Prostate gland (tissue), 2 donors: ENCODE results near the gene VSIG2. TPM values are rescaled to one million over a fixed set of nuclear protein-coding genes. Genes with fewer than 3 reads are reported as not detected.

Experiments used
- DNase-seq: peaks from one replicate; pipeline ENCODE4 v3.0.0-alpha.2; 2019; ENCODE audit warnings: low spot score
- H3K27ac ChIP-seq, 2 donors: fragments of 200-600 bp; sonication (generic); 2 replicates each; pipeline ENCODE4 v1.5.1; 2017 to 2019
- H3K27me3 ChIP-seq: fragments of 200-600 bp; sonication (generic); replicated peaks from 2 replicates; pipeline ENCODE4 v1.5.1; 2019; ENCODE audit not compliant: insufficient read depth
- H3K36me3 ChIP-seq, 2 donors: fragments of 200-600 bp; sonication (generic); 1 replicate in 1 of 2; 2 replicates in 1 of 2; pipeline versions ENCODE4 v1.5.1 to v1.8.1; 2017 to 2019
- H3K4me1 ChIP-seq: fragments of 200-600 bp; sonication (generic); replicated peaks from 2 replicates; pipeline ENCODE4 v1.5.1; 2019
- H3K4me3 ChIP-seq, 2 donors: fragments of 200-600 bp; sonication (generic); 2 replicates each; pipeline ENCODE4 v1.5.1; 2017 to 2019
- H3K9me3 ChIP-seq: fragments of 200-600 bp; sonication (generic); 2 replicates; pipeline ENCODE4 v1.5.1; 2017
- POLR2A ChIP-seq: fragments of 450-650 bp; IDR thresholded peaks from one replicate; pipeline ENCODE4 v1.6.1; 2016; ENCODE audit warnings: antibody characterized with exemption, mild to moderate bottlenecking
- POLR2AphosphoS5 ChIP-seq: sonication (generic); formaldehyde crosslinking; IDR thresholded peaks from one replicate; pipeline ENCODE4 v1.6.1; 2017; ENCODE audit warnings: antibody characterized with exemption
- WGBS: methylation state at CpG from one replicate; pipeline ENCODE4 v1.1.5; 2018; 5-methylcytosine and 5-hydroxymethylcytosine counted together
- intact Hi-C: fragments of 100-400 bp; cut with DNase I; formaldehyde crosslinking; loops from one replicate; pipeline ENCODE4 v1.14.2; 2022
- total RNA-seq, 2 donors: library from RNA; depleted of rRNA; stranded (reverse); fragments of >200 nt; gene quantifications; one replicate each; pipeline ENCODE4 v1.1.0, GENCODE V29; 2016
- TF ChIP-seq, protein P1 (sequence below), 4 experiments: fragments of 200-600 bp in 2 of 4; fragments of 450-650 bp in 2 of 4; sonication (generic) in 2 of 4; IDR thresholded peaks; 1 replicate in 3 of 4; 2 replicates in 1 of 4; pipeline ENCODE4 v1.5.1; 2016 to 2019; ENCODE audit warnings: antibody characterized with exemption in 4 of 4, mild to moderate bottlenecking in 2 of 4, moderate library complexity in 2 of 4

The VSIG2 gene
- total RNA-seq, 2 donors from 2014 or later = 28.2 to 38.6 TPM

DNA sequence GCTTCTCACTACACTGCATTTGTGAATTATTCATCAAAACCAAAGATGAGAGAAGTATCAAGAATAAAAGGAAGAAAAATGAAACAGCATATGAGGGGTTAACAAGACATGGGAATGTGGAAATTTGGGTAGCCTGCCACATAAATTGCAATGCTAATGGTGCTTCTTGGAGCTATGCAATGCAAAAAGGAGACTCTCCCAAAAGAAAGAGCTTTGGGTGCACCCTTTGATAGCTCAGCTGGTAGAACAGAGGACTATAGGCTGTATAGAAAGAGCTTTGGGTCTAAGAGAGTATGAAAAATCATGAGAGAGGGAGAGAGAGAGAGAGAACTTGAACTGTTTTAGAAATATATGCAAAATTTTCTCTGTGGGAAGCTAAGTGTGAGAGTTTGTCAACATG, 52.0 kb downstream of the VSIG2 start:
- DNase-seq = no peak
- H3K27me3 ChIP-seq = no peaks in the 10 kb centered on the region
- H3K27ac ChIP-seq = no peak overlapping the region
- TF ChIP-seq POLR2AphosphoS5 = no peak
- TF ChIP-seq, protein P1, sequence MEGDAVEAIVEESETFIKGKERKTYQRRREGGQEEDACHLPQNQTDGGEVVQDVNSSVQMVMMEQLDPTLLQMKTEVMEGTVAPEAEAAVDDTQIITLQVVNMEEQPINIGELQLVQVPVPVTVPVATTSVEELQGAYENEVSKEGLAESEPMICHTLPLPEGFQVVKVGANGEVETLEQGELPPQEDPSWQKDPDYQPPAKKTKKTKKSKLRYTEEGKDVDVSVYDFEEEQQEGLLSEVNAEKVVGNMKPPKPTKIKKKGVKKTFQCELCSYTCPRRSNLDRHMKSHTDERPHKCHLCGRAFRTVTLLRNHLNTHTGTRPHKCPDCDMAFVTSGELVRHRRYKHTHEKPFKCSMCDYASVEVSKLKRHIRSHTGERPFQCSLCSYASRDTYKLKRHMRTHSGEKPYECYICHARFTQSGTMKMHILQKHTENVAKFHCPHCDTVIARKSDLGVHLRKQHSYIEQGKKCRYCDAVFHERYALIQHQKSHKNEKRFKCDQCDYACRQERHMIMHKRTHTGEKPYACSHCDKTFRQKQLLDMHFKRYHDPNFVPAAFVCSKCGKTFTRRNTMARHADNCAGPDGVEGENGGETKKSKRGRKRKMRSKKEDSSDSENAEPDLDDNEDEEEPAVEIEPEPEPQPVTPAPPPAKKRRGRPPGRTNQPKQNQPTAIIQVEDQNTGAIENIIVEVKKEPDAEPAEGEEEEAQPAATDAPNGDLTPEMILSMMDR (IDR thresholded peaks at IDR 0.05) = no peak
- TF ChIP-seq POLR2A = no peak
- intact Hi-C loops = no loop called here
- no peaks in the 10 kb centered on the region for H3K4me1 ChIP-seq
- H3K36me3 ChIP-seq = no peaks in the 10 kb centered on the region
- H3K4me3 ChIP-seq = no peak overlapping the region
- H3K9me3 ChIP-seq = no peaks in the 10 kb centered on the region

DNA sequence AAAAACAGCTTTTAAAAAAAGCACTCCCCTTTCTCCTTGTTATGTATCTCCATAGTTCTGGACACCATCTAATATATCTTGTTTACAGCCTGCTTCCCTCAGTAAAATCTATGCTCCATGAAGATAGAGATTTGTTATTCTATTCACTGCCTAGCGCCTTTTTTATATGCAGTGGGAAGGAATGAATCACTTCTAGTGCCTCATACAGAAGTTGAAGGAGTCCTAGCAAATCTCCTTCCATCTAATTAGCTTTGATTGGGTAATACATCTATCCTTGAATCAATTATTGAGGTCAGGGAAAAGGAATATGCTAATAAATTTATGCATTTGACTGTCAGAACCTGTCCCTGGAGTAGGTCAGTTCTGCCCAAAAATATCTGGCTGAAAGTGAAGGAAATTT, 52.5 kb downstream of the VSIG2 start:
- WGBS = 96% methylated on average over 1 of the region's 1 CpG
- H3K27ac ChIP-seq = no peak overlapping the region
- DNase-seq = no peak
- no peaks in the 10 kb centered on the region for H3K36me3 ChIP-seq
- H3K9me3 ChIP-seq = no peaks in the 10 kb centered on the region
- no peak overlapping the region for H3K4me3 ChIP-seq
- no peaks in the 10 kb centered on the region for H3K4me1 ChIP-seq
- no peaks in the 10 kb centered on the region for H3K27me3 ChIP-seq
- intact Hi-C loops = no loop called here
- TF ChIP-seq POLR2AphosphoS5 = no peak
- TF ChIP-seq, protein P1 (IDR thresholded peaks at IDR 0.05) = no peak
- no peak for TF ChIP-seq POLR2A

Other genes with a start within 250 kb of the VSIG2 start
- not detected for gene OR8B12, start 208.6 kb downstream of the VSIG2 start, total RNA-seq
- gene OR8A1, start 182.3 kb downstream of the VSIG2 start, total RNA-seq = not detected
- not detected for gene PANX3, start 140.8 kb downstream of the VSIG2 start, total RNA-seq
- 10 to 100 TPM; 30.8 to 33.8 TPM for gene TBRG1, start 129.4 kb downstream of the VSIG2 start, total RNA-seq
- gene SIAE, start 78.5 kb downstream of the VSIG2 start, total RNA-seq = 10 to 100 TPM; 20.4 to 30.1 TPM
- 10 to 100 TPM; 14.7 to 20.8 TPM for gene SPA17, start 78.4 kb downstream of the VSIG2 start, total RNA-seq
- gene NRGN, start 12.3 kb downstream of the VSIG2 start, total RNA-seq = 1 to 10 TPM; 1.2 to 1.8 TPM
- 10 to 100 TPM; 12.1 to 18.6 TPM for gene ESAM, start 10.0 kb upstream of the VSIG2 start, total RNA-seq
- gene MSANTD2, start 48.2 kb upstream of the VSIG2 start, total RNA-seq = 10 to 100 TPM; 12.3 to 22.9 TPM
- gene ROBO3, start 113.2 kb upstream of the VSIG2 start, total RNA-seq = 10 to 100 TPM; 18.0 to 30.6 TPM
- gene ROBO4, start 145.6 kb upstream of the VSIG2 start, total RNA-seq = 10 to 100 TPM in 1 of 2 donors, 1 to 10 TPM in 1; 8.5 to 22.0 TPM
- not detected for gene HEPN1, start 167.0 kb upstream of the VSIG2 start, total RNA-seq
- under 1 TPM in 1 of 2 donors, not detected in 1; 0.27 TPM for gene HEPACAM, start 183.8 kb upstream of the VSIG2 start, total RNA-seq
- gene CCDC15, start 201.9 kb upstream of the VSIG2 start, total RNA-seq = 1 to 10 TPM; 3.6 to 7.1 TPM